ENCODE results near the gene CATSPERD. TPM values are rescaled to one million over a fixed set of nuclear protein-coding genes. Genes with fewer than 3 reads are reported as not detected.

CATSPERD gene
- total RNA-seq, 6 experiments from 2014 or later = not detected

GRCh38 chr19:5693195-5694166, 27.0 kb upstream of the CATSPERD start:
- H3K4me1 Mint-ChIP-seq (ENCODE audit: low read depth) = peaks cover 16% of the 10 kb centered on the region
- H3K9me3 Mint-ChIP-seq = no peaks in the 10 kb centered on the region
- peak overlapping the region; percentile 15; the same call in 1 of the 2 replicates for H3K4me3 Mint-ChIP-seq
- TF ChIP-seq CTCF (IDR thresholded peaks at IDR 0.05) = no peak
- H3K27me3 Mint-ChIP-seq (ENCODE audit: insufficient read depth) = peaks cover 24% of the 10 kb centered on the region
- no peak for DNase-seq
- H3K27ac Mint-ChIP-seq = no peak overlapping the region
- peaks cover 27% of the 10 kb centered on the region for H3K36me3 Mint-ChIP-seq (ENCODE audit: low read depth)

- no peak for TF ChIP-seq CTCF (IDR thresholded peaks at IDR 0.05)
- H3K36me3 Mint-ChIP-seq (ENCODE audit: low read depth) = peaks cover 34% of the 10 kb centered on the region
- peak overlapping the region; percentile 26; the same call in 1 of the 2 replicates for H3K27ac Mint-ChIP-seq
- H3K27me3 Mint-ChIP-seq (ENCODE audit: insufficient read depth) = peaks cover 27% of the 10 kb centered on the region
- no peaks in the 10 kb centered on the region for H3K9me3 Mint-ChIP-seq
- DNase-seq = no peak
- peaks cover 16% of the 10 kb centered on the region for H3K4me1 Mint-ChIP-seq (ENCODE audit: low read depth)
- H3K4me3 Mint-ChIP-seq = no peak overlapping the region
These were observed 26.1 kb upstream of the CATSPERD start for GRCh38 chr19:5694167-5694955.

GRCh38 chr19:5694956-5695648, 25.3 kb upstream of the CATSPERD start:
- Mint-ChIP-seq H3K27me3 (ENCODE audit: insufficient read depth) (peaks cover 27% of the 10 kb centered on the region), H3K9me3 (no peaks in the 10 kb centered on the region), H3K4me3 (no peak overlapping the region), H3K4me1 (ENCODE audit: low read depth) (peaks cover 11% of the 10 kb centered on the region), H3K27ac (no peak overlapping the region), H3K36me3 (ENCODE audit: low read depth) (peaks cover 34% of the 10 kb centered on the region)
- no peak for TF ChIP-seq CTCF (IDR thresholded peaks at IDR 0.05)
- no peak for DNase-seq

- H3K9me3 Mint-ChIP-seq = no peaks in the 10 kb centered on the region
- DNase-seq = no peak
- peaks cover 10% of the 10 kb centered on the region; the same call in 1 of the 2 replicates for H3K4me1 Mint-ChIP-seq (ENCODE audit: low read depth)
- no peak for TF ChIP-seq CTCF (IDR thresholded peaks at IDR 0.05)
- H3K27me3 Mint-ChIP-seq (ENCODE audit: insufficient read depth) = peaks cover 23% of the 10 kb centered on the region
- no peak overlapping the region for H3K4me3 Mint-ChIP-seq
- peaks cover 29% of the 10 kb centered on the region for H3K36me3 Mint-ChIP-seq (ENCODE audit: low read depth)
- no peak overlapping the region for H3K27ac Mint-ChIP-seq
These were observed 24.7 kb upstream of the CATSPERD start for GRCh38 chr19:5695649-5696195.
